Coronary artery (tissue), 2 donors: Measurements from ENCODE around the gene SH3BP5.
A peak's percentile ranks its signal among the peaks of the same experiment; 100 is the strongest.

Experiments used
- DNase-seq: peaks from one replicate; pipeline ENCODE4 v3.0.0-alpha.2; 2017; ENCODE audit warnings: low spot score
- H3K27ac ChIP-seq, 2 donors: fragments of 200-600 bp; sonication (generic); one replicate each; pipeline ENCODE4 v1.5.1; 2016 to 2019
- H3K4me3 ChIP-seq: fragments of 200-600 bp; sonication (generic); 2 replicates; pipeline ENCODE4 v1.5.1; 2016; ENCODE audit warnings: mild to moderate bottlenecking, moderate library complexity
- CTCF ChIP-seq: fragments of 200-600 bp; sonication (generic); IDR thresholded peaks from one replicate; pipeline ENCODE4 v1.5.1; 2019; ENCODE audit warnings: antibody characterized with exemption

The SH3BP5 gene

GRCh38 chr3:15299036-15299435, 33.4 kb downstream of the SH3BP5 start:
- DNase-seq = no peak
- no peak for TF ChIP-seq CTCF
- Histone ChIP-seq H3K4me3 (no peak overlapping the region), H3K27ac (no peak overlapping the region)

GRCh38 chr3:15298504-15298903, 33.9 kb downstream of the SH3BP5 start:
- Histone ChIP-seq H3K4me3 (no peak overlapping the region), H3K27ac (no peak overlapping the region)
- no peak for TF ChIP-seq CTCF
- DNase-seq = no peak

- TF ChIP-seq CTCF = no peak
- Histone ChIP-seq H3K27ac (peak overlapping the region; percentile 18 to 20), H3K4me3 (no peak overlapping the region)
- DNase-seq = no peak
Measured at GRCh38 chr3:15297608-15298350, 34.6 kb downstream of the SH3BP5 start.

- no peak for DNase-seq
- Histone ChIP-seq H3K27ac (peak overlapping the region; percentile 81 to 85), H3K4me3 (no peak overlapping the region)
- no peak for TF ChIP-seq CTCF
Measured at GRCh38 chr3:15295506-15295905, 36.9 kb downstream of the SH3BP5 start.

GRCh38 chr3:15294929-15295328, 37.5 kb downstream of the SH3BP5 start:
- H3K4me3 ChIP-seq = no peak overlapping the region
- no peak for DNase-seq
- H3K27ac ChIP-seq = peak overlapping the region; percentile 81 to 85
- TF ChIP-seq CTCF = no peak

- peak; percentile 97 for DNase-seq
- Histone ChIP-seq H3K4me3 (peak overlapping the region; percentile 35), H3K27ac (peak overlapping the region; percentile 81 to 85)
- TF ChIP-seq CTCF = no peak
Measured at GRCh38 chr3:15292765-15293522, 39.4 kb downstream of the SH3BP5 start.
